SH-SY5Y (cell line): ENCODE data around the gene ATG9B.

Experiments
- GATA2 ChIP-seq: IDR thresholded peaks from 2 replicates; pipeline ENCODE4 v1.6.1; 2011; ENCODE audit warnings: mild to moderate bottlenecking, low read depth, low read length
- GATA3 ChIP-seq: IDR thresholded peaks from 2 replicates; pipeline ENCODE4 v1.6.1; 2011; ENCODE audit warnings: low read depth, mild to moderate bottlenecking, low read length, moderate library complexity

DNA sequence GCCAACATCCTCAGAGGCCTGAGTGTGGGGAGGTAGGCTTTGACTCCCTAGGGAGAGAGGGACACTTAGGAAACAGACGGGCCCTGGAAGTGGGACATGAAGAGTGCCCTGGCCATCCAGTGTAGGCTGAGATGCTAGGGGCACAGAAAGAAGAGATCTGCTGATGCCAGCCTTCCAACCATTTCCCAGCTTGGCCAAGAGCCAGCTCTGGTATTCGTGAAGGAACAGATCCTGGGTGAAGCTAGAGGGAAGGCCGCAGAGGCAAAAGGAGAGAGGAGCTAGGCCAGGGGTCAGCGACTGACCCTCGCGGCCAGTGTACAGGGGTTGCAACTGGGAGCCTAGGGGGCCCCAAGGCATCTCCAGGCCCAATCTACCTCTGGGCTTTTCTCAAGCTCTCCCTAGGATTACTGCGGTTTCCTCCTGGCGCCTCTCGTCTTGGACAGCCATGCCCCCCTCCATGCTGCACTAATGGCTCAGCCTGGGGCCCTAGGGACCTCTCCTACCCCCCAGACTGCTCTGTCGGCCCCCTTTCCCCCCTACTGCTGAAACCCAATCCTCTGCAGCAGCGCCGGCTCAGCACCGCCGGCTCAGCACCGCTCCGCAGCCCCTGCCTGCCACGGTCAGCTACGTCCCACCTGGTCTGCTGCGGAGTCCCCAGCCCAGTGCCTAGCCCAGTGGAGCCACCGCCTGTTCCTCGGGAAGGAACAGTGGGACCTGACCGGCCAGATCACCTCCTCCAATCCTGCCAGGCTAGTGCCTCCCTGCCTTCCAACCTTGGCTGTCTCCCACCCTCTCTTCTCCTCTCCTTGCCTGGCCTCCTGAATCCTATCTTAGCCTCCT, 23.9 kb upstream of the ATG9B start, which contains the start of gene ASIC3:
- no peak for TF ChIP-seq GATA2
- TF ChIP-seq GATA3 = no peak
